HepG2 (cell line): ENCODE data around the gene RSPRY1. TPM values are rescaled to one million over a fixed set of nuclear protein-coding genes. Genes with fewer than 3 reads are reported as not detected.

Experiments used
- ARNT2 ChIP-seq: sonication (generic); formaldehyde crosslinking; IDR thresholded peaks from 2 replicates; pipeline ENCODE4 v1.8.0; 2022; ENCODE audit warnings: mild to moderate bottlenecking, low read depth, missing genetic modification reagents, moderate library complexity
- CHCHD3 ChIP-seq: sonication (generic); formaldehyde crosslinking; IDR thresholded peaks from 2 replicates; pipeline ENCODE4 v1.8.0; 2022; ENCODE audit warnings: mild to moderate bottlenecking, missing genetic modification reagents, moderate library complexity
- HNRNPK ChIP-seq: fragments of 200-400 bp; formaldehyde crosslinking; IDR thresholded peaks from 2 replicates; pipeline ENCODE4 v1.6.1; 2018; ENCODE audit warnings: low read length, low read depth, moderate library complexity, mild to moderate bottlenecking; ENCODE audit not compliant: poor library complexity, severe bottlenecking
- MLLT10 ChIP-seq: sonication (generic); formaldehyde crosslinking; IDR thresholded peaks from 2 replicates; pipeline ENCODE4 v1.4.0; 2020; ENCODE audit warnings: missing genetic modification reagents
- RFX3 ChIP-seq: IDR thresholded peaks from 2 replicates; pipeline ENCODE4 v1.6.1; 2016; ENCODE audit warnings: missing biosample characterization, missing genetic modification reagents
- STAG1 ChIP-seq: sonication (generic); formaldehyde crosslinking; IDR thresholded peaks from 2 replicates; pipeline ENCODE4 v1.4.0; 2020; ENCODE audit warnings: missing genetic modification reagents
- ZNF382 ChIP-seq: sonication (generic); formaldehyde crosslinking; IDR thresholded peaks from 2 replicates; pipeline ENCODE4 v1.5.0; 2020; ENCODE audit warnings: missing genetic modification reagents, mild to moderate bottlenecking, borderline replicate concordance
- ZNF749 ChIP-seq: sonication (generic); formaldehyde crosslinking; IDR thresholded peaks from 2 replicates; pipeline ENCODE4 v1.8.0; 2022; ENCODE audit warnings: mild to moderate bottlenecking, missing genetic modification reagents, moderate library complexity, borderline replicate concordance
- polyA plus RNA-seq, 8 experiments: library from polyadenylated mRNA; depleted of rRNA in 3 of 8; stranded (reverse) in 7 of 8; unstranded in 1 of 8; fragments of >200 nt; fragmentation: Illumina TruSeq in 4 of 8; extraction: Trizol in 4 of 8; gene quantifications; 2 replicates each; pipeline versions ENCODE4 v1.2.1 to v1.2.3, GENCODE V29; 2011 to 2016; ENCODE audit warnings: low read depth in 4 of 8, missing spikeins in 1 of 8, mixed read lengths in 1 of 8; ENCODE audit not compliant: insufficient read depth in 1 of 8
- total RNA-seq, 5 experiments: library from RNA; depleted of rRNA; stranded (reverse); fragments of >200 nt; fragmentation: Illumina TruSeq; extraction: Trizol; gene quantifications; 2 replicates each; pipeline ENCODE4 v1.2.3, GENCODE V29; 2016; ENCODE audit warnings: low read depth in 1 of 5
- TF ChIP-seq, protein P1 (sequence below): sonication (generic); formaldehyde crosslinking; IDR thresholded peaks from 2 replicates; pipeline ENCODE4 v1.4.0; 2020; ENCODE audit warnings: mild to moderate bottlenecking, missing genetic modification reagents
- TF ChIP-seq, protein P2 (sequence below): sonication (generic); formaldehyde crosslinking; IDR thresholded peaks from 2 replicates; pipeline ENCODE4 v1.4.0; 2020; ENCODE audit warnings: low read depth, missing genetic modification reagents
- TF ChIP-seq, protein P3 (sequence below): sonication (generic); formaldehyde crosslinking; conservative IDR thresholded peaks from 2 replicates; pipeline ENCODE4 v1.8.0; 2022; ENCODE audit warnings: mild to moderate bottlenecking, moderate library complexity, missing genetic modification reagents

The RSPRY1 gene
- total and polyA plus RNA-seq, 2 of the 13 experiments (the other 11 are each of a cell fraction or from before 2014, with no cell fraction given): 53.4 to 61.0 TPM

DNA sequence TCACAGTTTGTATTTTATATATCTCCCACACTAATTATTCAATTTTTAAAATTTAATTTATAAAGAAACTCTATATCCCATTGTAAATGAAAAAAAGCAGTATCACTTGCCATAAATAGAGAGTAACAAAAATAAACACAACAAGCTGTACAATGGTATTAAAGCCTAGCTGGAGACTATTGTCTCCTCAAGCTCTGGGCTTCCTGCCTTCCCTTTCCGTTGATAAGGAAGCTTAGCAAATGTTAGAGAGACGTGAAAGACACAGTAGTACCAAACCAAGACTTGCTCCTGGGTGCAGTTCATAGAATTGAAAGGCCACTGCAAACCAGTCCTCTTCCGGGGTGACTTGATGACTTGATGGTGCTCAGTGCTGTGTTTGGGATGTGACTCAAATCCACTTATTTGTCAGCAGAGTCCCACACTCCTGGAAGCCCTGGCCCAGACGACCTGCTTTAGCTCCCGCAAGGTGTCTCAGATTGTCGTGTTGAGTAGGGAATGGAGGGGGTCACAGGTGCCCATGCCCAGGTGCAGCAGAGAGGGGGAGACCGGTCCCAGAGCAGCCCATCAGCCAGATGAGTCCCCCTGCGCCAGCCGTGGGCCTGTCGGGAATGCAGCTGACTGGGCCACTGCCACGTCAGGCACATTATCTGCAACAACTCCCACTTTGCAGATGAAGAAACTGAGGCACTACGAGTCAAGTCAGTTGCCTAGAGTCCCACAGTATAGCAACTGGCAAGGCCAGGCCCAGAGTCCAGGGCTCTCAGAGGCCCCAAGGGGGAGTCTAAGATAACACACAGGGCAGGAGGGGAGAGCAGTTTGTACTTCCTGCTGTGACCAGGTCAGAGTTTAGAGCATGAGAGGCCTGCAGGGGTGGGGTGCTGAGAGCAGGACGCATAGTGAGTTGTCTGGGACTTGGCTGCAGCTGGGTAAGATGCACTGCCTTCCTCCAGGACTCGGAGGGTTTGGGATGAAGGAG, 40.8 kb upstream of the RSPRY1 start (continued):
- TF ChIP-seq, protein P1, sequence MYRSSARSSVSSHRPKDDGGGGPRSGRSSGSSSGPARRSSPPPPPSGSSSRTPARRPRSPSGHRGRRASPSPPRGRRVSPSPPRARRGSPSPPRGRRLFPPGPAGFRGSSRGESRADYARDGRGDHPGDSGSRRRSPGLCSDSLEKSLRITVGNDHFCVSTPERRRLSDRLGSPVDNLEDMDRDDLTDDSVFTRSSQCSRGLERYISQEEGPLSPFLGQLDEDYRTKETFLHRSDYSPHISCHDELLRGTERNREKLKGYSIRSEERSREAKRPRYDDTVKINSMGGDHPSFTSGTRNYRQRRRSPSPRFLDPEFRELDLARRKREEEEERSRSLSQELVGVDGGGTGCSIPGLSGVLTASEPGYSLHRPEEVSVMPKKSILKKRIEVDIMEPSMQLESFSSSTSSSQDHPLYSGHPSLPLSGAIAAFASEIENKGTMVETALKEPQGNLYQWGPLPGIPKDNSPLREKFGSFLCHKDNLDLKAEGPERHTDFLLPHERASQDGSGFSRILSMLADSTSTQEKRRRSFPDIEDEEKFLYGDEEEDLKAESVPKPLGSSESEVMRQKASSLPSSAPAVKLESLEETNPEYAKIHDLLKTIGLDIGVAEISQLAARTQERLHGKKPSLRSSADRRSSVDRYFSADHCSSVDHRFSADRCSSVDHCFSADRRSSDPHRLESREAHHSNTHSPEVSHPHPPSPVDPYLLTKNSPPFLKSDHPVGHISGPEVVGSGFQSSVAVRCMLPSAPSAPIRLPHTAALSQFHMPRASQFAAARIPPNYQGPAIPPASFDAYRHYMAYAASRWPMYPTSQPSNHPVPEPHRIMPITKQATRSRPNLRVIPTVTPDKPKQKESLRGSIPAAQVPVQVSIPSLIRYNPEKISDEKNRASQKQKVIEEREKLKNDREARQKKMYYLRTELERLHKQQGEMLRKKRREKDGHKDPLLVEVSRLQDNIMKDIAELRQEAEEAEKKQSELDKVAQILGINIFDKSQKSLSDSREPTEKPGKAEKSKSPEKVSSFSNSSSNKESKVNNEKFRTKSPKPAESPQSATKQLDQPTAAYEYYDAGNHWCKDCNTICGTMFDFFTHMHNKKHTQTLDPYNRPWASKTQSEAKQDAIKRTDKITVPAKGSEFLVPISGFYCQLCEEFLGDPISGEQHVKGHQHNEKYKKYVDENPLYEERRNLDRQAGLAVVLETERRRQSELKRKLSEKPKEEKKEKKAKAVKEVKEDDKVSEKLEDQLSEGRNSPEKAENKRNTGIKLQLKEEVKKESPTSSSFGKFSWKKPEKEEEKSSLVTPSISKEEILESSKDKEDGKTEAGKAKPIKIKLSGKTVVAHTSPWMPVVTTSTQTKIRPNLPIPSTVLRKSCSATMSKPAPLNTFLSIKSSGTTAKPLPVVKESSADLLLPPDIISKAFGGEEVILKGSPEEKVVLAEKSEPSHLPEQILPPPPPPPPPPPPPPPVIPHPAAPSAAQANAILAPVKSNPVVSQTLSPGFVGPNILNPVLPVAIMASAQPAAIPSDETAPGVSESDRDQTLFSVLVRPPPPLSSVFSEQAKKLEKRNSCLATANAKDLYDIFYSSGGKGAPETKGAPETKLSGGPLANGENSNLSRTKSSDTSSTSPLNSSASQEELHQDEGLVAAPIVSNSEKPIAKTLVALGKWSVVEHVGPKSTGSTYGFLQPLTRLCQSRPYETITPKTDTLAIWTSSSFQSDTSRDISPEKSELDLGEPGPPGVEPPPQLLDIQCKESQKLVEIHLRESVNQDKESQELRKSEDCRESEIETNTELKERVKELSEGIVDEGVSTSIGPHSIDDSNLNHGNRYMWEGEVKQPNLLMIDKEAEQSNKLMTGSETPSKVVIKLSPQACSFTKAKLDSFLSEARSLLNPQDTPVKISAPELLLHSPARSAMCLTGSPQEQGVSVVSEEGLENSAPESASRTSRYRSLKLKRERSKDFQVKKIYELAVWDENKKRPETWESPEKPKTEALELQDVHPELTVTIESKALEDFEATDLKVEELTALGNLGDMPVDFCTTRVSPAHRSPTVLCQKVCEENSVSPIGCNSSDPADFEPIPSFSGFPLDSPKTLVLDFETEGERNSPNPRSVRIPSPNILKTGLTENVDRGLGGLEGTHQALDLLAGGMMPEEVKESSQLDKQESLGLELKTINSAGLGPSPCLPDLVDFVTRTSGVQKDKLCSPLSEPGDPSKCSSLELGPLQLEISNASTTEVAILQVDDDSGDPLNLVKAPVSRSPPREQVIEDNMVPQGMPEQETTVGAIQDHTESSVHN (CRISPR knock-in tag): no peak
- TF ChIP-seq ZNF749 (CRISPR knock-in tag): no peak
- TF ChIP-seq HNRNPK: no peak
- no peak for TF ChIP-seq ARNT2 (CRISPR knock-in tag)
- no peak for TF ChIP-seq RFX3
- no peak for TF ChIP-seq ZNF382 (CRISPR knock-in tag)
- 0 out of 2 replicates have a peak, but pooled peaks have one; percentile 11 for TF ChIP-seq STAG1
- TF ChIP-seq, protein P2, sequence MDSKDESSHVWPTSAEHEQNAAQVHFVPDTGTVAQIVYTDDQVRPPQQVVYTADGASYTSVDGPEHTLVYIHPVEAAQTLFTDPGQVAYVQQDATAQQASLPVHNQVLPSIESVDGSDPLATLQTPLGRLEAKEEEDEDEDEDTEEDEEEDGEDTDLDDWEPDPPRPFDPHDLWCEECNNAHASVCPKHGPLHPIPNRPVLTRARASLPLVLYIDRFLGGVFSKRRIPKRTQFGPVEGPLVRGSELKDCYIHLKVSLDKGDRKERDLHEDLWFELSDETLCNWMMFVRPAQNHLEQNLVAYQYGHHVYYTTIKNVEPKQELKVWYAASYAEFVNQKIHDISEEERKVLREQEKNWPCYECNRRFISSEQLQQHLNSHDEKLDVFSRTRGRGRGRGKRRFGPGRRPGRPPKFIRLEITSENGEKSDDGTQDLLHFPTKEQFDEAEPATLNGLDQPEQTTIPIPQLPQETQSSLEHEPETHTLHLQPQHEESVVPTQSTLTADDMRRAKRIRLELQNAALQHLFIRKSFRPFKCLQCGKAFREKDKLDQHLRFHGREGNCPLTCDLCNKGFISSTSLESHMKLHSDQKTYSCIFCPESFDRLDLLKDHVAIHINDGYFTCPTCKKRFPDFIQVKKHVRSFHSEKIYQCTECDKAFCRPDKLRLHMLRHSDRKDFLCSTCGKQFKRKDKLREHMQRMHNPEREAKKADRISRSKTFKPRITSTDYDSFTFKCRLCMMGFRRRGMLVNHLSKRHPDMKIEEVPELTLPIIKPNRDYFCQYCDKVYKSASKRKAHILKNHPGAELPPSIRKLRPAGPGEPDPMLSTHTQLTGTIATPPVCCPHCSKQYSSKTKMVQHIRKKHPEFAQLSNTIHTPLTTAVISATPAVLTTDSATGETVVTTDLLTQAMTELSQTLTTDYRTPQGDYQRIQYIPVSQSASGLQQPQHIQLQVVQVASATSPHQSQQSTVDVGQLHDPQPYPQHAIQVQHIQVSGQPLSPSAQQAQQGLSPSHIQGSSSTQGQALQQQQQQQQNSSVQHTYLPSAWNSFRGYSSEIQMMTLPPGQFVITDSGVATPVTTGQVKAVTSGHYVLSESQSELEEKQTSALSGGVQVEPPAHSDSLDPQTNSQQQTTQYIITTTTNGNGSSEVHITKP (CRISPR knock-in tag): no peak
- TF ChIP-seq, protein P3, sequence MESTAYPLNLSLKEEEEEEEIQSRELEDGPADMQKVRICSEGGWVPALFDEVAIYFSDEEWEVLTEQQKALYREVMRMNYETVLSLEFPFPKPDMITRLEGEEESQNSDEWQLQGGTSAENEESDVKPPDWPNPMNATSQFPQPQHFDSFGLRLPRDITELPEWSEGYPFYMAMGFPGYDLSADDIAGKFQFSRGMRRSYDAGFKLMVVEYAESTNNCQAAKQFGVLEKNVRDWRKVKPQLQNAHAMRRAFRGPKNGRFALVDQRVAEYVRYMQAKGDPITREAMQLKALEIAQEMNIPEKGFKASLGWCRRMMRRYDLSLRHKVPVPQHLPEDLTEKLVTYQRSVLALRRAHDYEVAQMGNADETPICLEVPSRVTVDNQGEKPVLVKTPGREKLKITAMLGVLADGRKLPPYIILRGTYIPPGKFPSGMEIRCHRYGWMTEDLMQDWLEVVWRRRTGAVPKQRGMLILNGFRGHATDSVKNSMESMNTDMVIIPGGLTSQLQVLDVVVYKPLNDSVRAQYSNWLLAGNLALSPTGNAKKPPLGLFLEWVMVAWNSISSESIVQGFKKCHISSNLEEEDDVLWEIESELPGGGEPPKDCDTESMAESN (CRISPR knock-in tag): no peak
- no peak for TF ChIP-seq CHCHD3 (CRISPR knock-in tag)
- no peak for TF ChIP-seq MLLT10 (CRISPR knock-in tag)
